Neutrophil (primary cell): ENCODE data around the gene CST4.
"Not testable (repeated sequence)": the region's sequence is repeated elsewhere in the genome, so short reads cannot be mapped to it uniquely, and the experiment has no call there.

ENCODE experiments used
- H3K27ac ChIP-seq: fragments of 200-600 bp; sonication (generic); 2 replicates; pipeline ENCODE4 v1.5.1; 2016; ENCODE audit warnings: mild to moderate bottlenecking, moderate library complexity
- H3K27me3 ChIP-seq: fragments of 200-600 bp; sonication (generic); 2 replicates; pipeline ENCODE4 v1.6.0; 2016; ENCODE audit warnings: mild to moderate bottlenecking
- H3K36me3 ChIP-seq: fragments of 200-600 bp; sonication (generic); 2 replicates; pipeline ENCODE4 v1.5.1; 2017
- H3K4me1 ChIP-seq, 2 experiments: fragments of 200-600 bp in 1 of 2; sonication (generic) in 1 of 2; 1 replicate in 1 of 2; 2 replicates in 1 of 2; pipeline versions ENCODE4 v1.5.1 to v1.6.1; 2013 to 2016; ENCODE audit warnings: low read depth in 1 of 2, low read length in 1 of 2, mild to moderate bottlenecking in 1 of 2, moderate library complexity in 1 of 2; ENCODE audit not compliant: control insufficient read depth in 1 of 2, insufficient read depth in 1 of 2
- H3K4me3 ChIP-seq, 2 experiments: fragments of 200-600 bp in 1 of 2; sonication (generic) in 1 of 2; 1 replicate in 1 of 2; 2 replicates in 1 of 2; pipeline ENCODE4 v1.5.1; 2013 to 2016; ENCODE audit warnings: low read depth in 1 of 2, low read length in 1 of 2, mild to moderate bottlenecking in 1 of 2, moderate library complexity in 1 of 2
- H3K9me3 ChIP-seq: fragments of 200-600 bp; sonication (generic); 2 replicates; pipeline ENCODE4 v1.5.1; 2016
- CTCF ChIP-seq: fragments of 200-600 bp; sonication (generic); IDR thresholded peaks from 2 replicates; pipeline ENCODE4 v1.5.1; 2016; ENCODE audit warnings: antibody characterized with exemption

The CST4 gene

GRCh38 chr20:23697947-23698346 is 9.1 kb upstream of the CST4 start:
- H3K36me3 ChIP-seq = no peaks in the 10 kb centered on the region
- H3K4me1 ChIP-seq = no peaks in the 10 kb centered on the region
- H3K4me3 ChIP-seq = no peak overlapping the region
- H3K9me3 ChIP-seq = no peaks in the 10 kb centered on the region
- TF ChIP-seq CTCF = no peak
- no peaks in the 10 kb centered on the region for H3K27me3 ChIP-seq
- no peak overlapping the region for H3K27ac ChIP-seq

GRCh38 chr20:23695068-23695395 is 6.2 kb upstream of the CST4 start:
- H3K27ac ChIP-seq, H3K9me3 ChIP-seq, H3K4me1 ChIP-seq, H3K27me3 ChIP-seq, H3K36me3 ChIP-seq, H3K4me3 ChIP-seq: not testable (repeated sequence)

GRCh38 chr20:23694178-23695067 is 5.6 kb upstream of the CST4 start:
- not testable (repeated sequence) for H3K27me3 ChIP-seq, H3K27ac ChIP-seq, H3K9me3 ChIP-seq, H3K4me3 ChIP-seq, H3K36me3 ChIP-seq, H3K4me1 ChIP-seq

- not testable (repeated sequence) for H3K27ac ChIP-seq, H3K4me3 ChIP-seq, H3K4me1 ChIP-seq, H3K36me3 ChIP-seq, H3K27me3 ChIP-seq, H3K9me3 ChIP-seq
Measured at GRCh38 chr20:23692725-23693619, 4.1 kb upstream of the CST4 start.

- no peak overlapping the region for H3K27ac ChIP-seq
- H3K4me3 ChIP-seq = no peak overlapping the region
- H3K9me3 ChIP-seq = no peaks in the 10 kb centered on the region
- no peak for TF ChIP-seq CTCF
- H3K4me1 ChIP-seq = no peaks in the 10 kb centered on the region
- H3K36me3 ChIP-seq = no peaks in the 10 kb centered on the region
- H3K27me3 ChIP-seq = no peaks in the 10 kb centered on the region
Measured at GRCh38 chr20:23691675-23692074, 2.8 kb upstream of the CST4 start.

GRCh38 chr20:23690581-23690980 is 1.7 kb upstream of the CST4 start:
- no peak overlapping the region for H3K4me3 ChIP-seq
- no peaks in the 10 kb centered on the region for H3K9me3 ChIP-seq
- H3K4me1 ChIP-seq = no peaks in the 10 kb centered on the region

More at GRCh38 chr20:23690581-23690980, 1.7 kb upstream of the CST4 start:
- no peaks in the 10 kb centered on the region for H3K27me3 ChIP-seq
- no peak overlapping the region for H3K27ac ChIP-seq
- TF ChIP-seq CTCF = no peak
- no peaks in the 10 kb centered on the region for H3K36me3 ChIP-seq
